ENCODE data around the gene FGF12.

The FGF12 gene

GRCh38 chr3:192685801-192686200, 41.5 kb downstream of the FGF12 start:
- no peaks in the 10 kb centered on the region for H3K79me2 ChIP-seq (ENCODE audit: low read length)
- H2AFZ ChIP-seq (ENCODE audit: low read depth, low read length), result no peak overlapping the region
- H3K36me3 ChIP-seq (replicated peaks; ENCODE audit: low read depth, low read length), result no peaks in the 10 kb centered on the region
- no peak overlapping the region for H3K4me2 ChIP-seq (ENCODE audit: low read length)
- no peak overlapping the region for H3K27ac ChIP-seq (ENCODE audit: low read length)
- H4K20me1 ChIP-seq (ENCODE audit: insufficient read depth, low read length), result no peaks in the 10 kb centered on the region
- no peak overlapping the region for H3K9ac ChIP-seq (ENCODE audit: low read length)
- no peak overlapping the region for H3K4me3 ChIP-seq (ENCODE audit: low read length)
- TF ChIP-seq EZH2phosphoT487 (IDR thresholded peaks at IDR 0.05; ENCODE audit: low read depth) (no peak), CTCF (IDR thresholded peaks at IDR 0.05; ENCODE audit: low read depth, low read length) (no peak)
- H3K9me3 ChIP-seq (ENCODE audit: insufficient read depth, low read length), result no peaks in the 10 kb centered on the region
- no peaks in the 10 kb centered on the region for H3K27me3 ChIP-seq (ENCODE audit: low read depth, low read length)
- H3K4me1 ChIP-seq (ENCODE audit: low read length), result no peaks in the 10 kb centered on the region

GRCh38 chr3:192684151-192684550, 43.2 kb downstream of the FGF12 start:
- Histone ChIP-seq H3K9me3 (ENCODE audit: insufficient read depth, low read length) (no peaks in the 10 kb centered on the region), H3K4me3 (ENCODE audit: low read length) (no peak overlapping the region), H3K4me2 (ENCODE audit: low read length) (no peak overlapping the region), H3K36me3 (replicated peaks; ENCODE audit: low read depth, low read length) (no peaks in the 10 kb centered on the region), H3K27me3 (ENCODE audit: low read depth, low read length) (no peaks in the 10 kb centered on the region), H3K27ac (ENCODE audit: low read length) (no peak overlapping the region), H3K79me2 (ENCODE audit: low read length) (no peaks in the 10 kb centered on the region), H4K20me1 (ENCODE audit: insufficient read depth, low read length) (no peaks in the 10 kb centered on the region), H3K9ac (ENCODE audit: low read length) (no peak overlapping the region), H2AFZ (ENCODE audit: low read depth, low read length) (no peak overlapping the region), H3K4me1 (ENCODE audit: low read length) (no peaks in the 10 kb centered on the region)
- TF ChIP-seq CTCF (IDR thresholded peaks at IDR 0.05; ENCODE audit: low read depth, low read length) (no peak), EZH2phosphoT487 (IDR thresholded peaks at IDR 0.05; ENCODE audit: low read depth) (no peak)

- no peak overlapping the region for H3K9ac ChIP-seq (ENCODE audit: low read length)
- no peaks in the 10 kb centered on the region for H4K20me1 ChIP-seq (ENCODE audit: insufficient read depth, low read length)
- no peaks in the 10 kb centered on the region for H3K9me3 ChIP-seq (ENCODE audit: insufficient read depth, low read length)
- H3K79me2 ChIP-seq (ENCODE audit: low read length), result no peaks in the 10 kb centered on the region
- H3K27ac ChIP-seq (ENCODE audit: low read length), result no peak overlapping the region
- H2AFZ ChIP-seq (ENCODE audit: low read depth, low read length), result no peak overlapping the region
- peaks cover 2% of the 10 kb centered on the region; the same call in 1 of the 2 replicates for H3K27me3 ChIP-seq (ENCODE audit: low read depth, low read length)
- no peak overlapping the region for H3K4me2 ChIP-seq (ENCODE audit: low read length)
- TF ChIP-seq CTCF (IDR thresholded peaks at IDR 0.05; ENCODE audit: low read depth, low read length), result no peak
- no peak for TF ChIP-seq EZH2phosphoT487 (IDR thresholded peaks at IDR 0.05; ENCODE audit: low read depth)
- no peak overlapping the region for H3K4me3 ChIP-seq (ENCODE audit: low read length)
- no peaks in the 10 kb centered on the region for H3K4me1 ChIP-seq (ENCODE audit: low read length)
- H3K36me3 ChIP-seq (replicated peaks; ENCODE audit: low read depth, low read length), result no peaks in the 10 kb centered on the region
Observed at GRCh38 chr3:192675958-192676649, 51.2 kb downstream of the FGF12 start.

GRCh38 chr3:192655628-192656027, 71.7 kb downstream of the FGF12 start:
- no peaks in the 10 kb centered on the region for H3K27me3 ChIP-seq (ENCODE audit: low read depth, low read length)

More at GRCh38 chr3:192655628-192656027, 71.7 kb downstream of the FGF12 start:
- Histone ChIP-seq H4K20me1 (ENCODE audit: insufficient read depth, low read length) (no peaks in the 10 kb centered on the region), H3K27ac (ENCODE audit: low read length) (no peak overlapping the region), H3K4me3 (ENCODE audit: low read length) (no peak overlapping the region), H3K4me1 (ENCODE audit: low read length) (no peaks in the 10 kb centered on the region), H2AFZ (ENCODE audit: low read depth, low read length) (no peak overlapping the region), H3K4me2 (ENCODE audit: low read length) (no peak overlapping the region), H3K36me3 (replicated peaks; ENCODE audit: low read depth, low read length) (no peaks in the 10 kb centered on the region), H3K79me2 (ENCODE audit: low read length) (no peaks in the 10 kb centered on the region), H3K9ac (ENCODE audit: low read length) (no peak overlapping the region), H3K9me3 (ENCODE audit: insufficient read depth, low read length) (no peaks in the 10 kb centered on the region)
- TF ChIP-seq CTCF (IDR thresholded peaks at IDR 0.05; ENCODE audit: low read depth, low read length) (no peak), EZH2phosphoT487 (IDR thresholded peaks at IDR 0.05; ENCODE audit: low read depth) (no peak)

Measured in OCI-LY3 (cell line).